Liver (tissue), 9 donors: ENCODE measurements around the gene CFAP44. TPM values are rescaled to one million over a fixed set of nuclear protein-coding genes. Genes with fewer than 3 reads are reported as not detected.

Experiments
- DNase-seq: peaks from one replicate; pipeline ENCODE4 v3.0.0-alpha.2; 2017; ENCODE audit warnings: low spot score
- H3K27ac ChIP-seq, 2 donors: one replicate each; pipeline ENCODE4 v1.7.0; 2013; ENCODE audit warnings: inconsistent platforms in 2 of 2, low read length in 2 of 2, control low read depth in 1 of 2, low read depth in 1 of 2, mild to moderate bottlenecking in 1 of 2
- H3K27me3 ChIP-seq, 4 donors: one replicate each; pipeline versions ENCODE4 v1.6.1 to v1.7.0; 2013; ENCODE audit warnings: low read length in 3 of 4, inconsistent platforms in 1 of 4, mild to moderate bottlenecking in 1 of 4, moderate library complexity in 1 of 4; ENCODE audit not compliant: control insufficient read depth in 4 of 4, insufficient read depth in 4 of 4
- H3K36me3 ChIP-seq, 4 donors: one replicate each; pipeline versions ENCODE4 v1.6.1 to v1.7.0; 2013; ENCODE audit warnings: low read length in 3 of 4, mild to moderate bottlenecking in 3 of 4, low read depth in 1 of 4, moderate library complexity in 1 of 4; ENCODE audit not compliant: control insufficient read depth in 4 of 4, insufficient read depth in 3 of 4
- H3K4me1 ChIP-seq, 4 donors: one replicate each; pipeline versions ENCODE4 v1.6.1 to v1.7.0; 2013; ENCODE audit warnings: low read length in 3 of 4, mild to moderate bottlenecking in 3 of 4, moderate library complexity in 1 of 4; ENCODE audit not compliant: control insufficient read depth in 4 of 4, insufficient read depth in 4 of 4
- H3K4me3 ChIP-seq, 3 donors: one replicate each; pipeline versions ENCODE4 v1.6.1 to v1.7.0; 2013; ENCODE audit warnings: low read length in 3 of 3, control low read depth in 1 of 3, low read depth in 1 of 3, mild to moderate bottlenecking in 1 of 3
- H3K9ac ChIP-seq, 2 donors: one replicate each; pipeline ENCODE4 v1.7.0; 2013; ENCODE audit warnings: low read length in 2 of 2, mild to moderate bottlenecking in 2 of 2, moderate library complexity in 2 of 2, control low read depth in 1 of 2, low read depth in 1 of 2
- H3K9me3 ChIP-seq, 4 donors: one replicate each; pipeline versions ENCODE4 v1.6.1 to v1.7.0; 2013; ENCODE audit warnings: low read length in 3 of 4; ENCODE audit not compliant: control insufficient read depth in 4 of 4
- EGR1 ChIP-seq, 2 donors: IDR thresholded peaks; 2 replicates each; pipeline ENCODE4 v1.6.1; 2016 to 2018; ENCODE audit warnings: antibody characterized with exemption in 2 of 2, low read depth in 2 of 2
- FOXA1 ChIP-seq: IDR thresholded peaks from 2 replicates; pipeline ENCODE4 v1.6.1; 2016; ENCODE audit warnings: antibody characterized with exemption
- FOXA2 ChIP-seq: IDR thresholded peaks from 2 replicates; pipeline ENCODE4 v1.6.1; 2016; ENCODE audit warnings: antibody characterized with exemption
- GABPA ChIP-seq, 2 donors: IDR thresholded peaks in 1 of 2; conservative IDR thresholded peaks in 1 of 2; 2 replicates each; pipeline ENCODE4 v1.6.1; 2016; ENCODE audit warnings: antibody characterized with exemption in 2 of 2, mild to moderate bottlenecking in 1 of 2, moderate library complexity in 1 of 2
- HNF4A ChIP-seq, 2 donors: conservative IDR thresholded peaks; 2 replicates each; pipeline ENCODE4 v1.6.1; 2016; ENCODE audit warnings: antibody characterized with exemption in 2 of 2, mild to moderate bottlenecking in 2 of 2
- HNF4G ChIP-seq: IDR thresholded peaks from 2 replicates; pipeline ENCODE4 v1.6.1; 2016; ENCODE audit warnings: antibody characterized with exemption
- JUND ChIP-seq, 2 donors: IDR thresholded peaks; 2 replicates each; pipeline ENCODE4 v1.6.1; 2016; ENCODE audit warnings: antibody characterized with exemption in 2 of 2
- NR2F2 ChIP-seq: IDR thresholded peaks from 2 replicates; pipeline ENCODE4 v1.6.1; 2016; ENCODE audit warnings: antibody characterized with exemption
- RAD21 ChIP-seq, 2 donors: IDR thresholded peaks; 2 replicates each; pipeline ENCODE4 v1.6.1; 2016; ENCODE audit warnings: antibody characterized with exemption in 2 of 2, mild to moderate bottlenecking in 2 of 2
- RXRA ChIP-seq, 2 donors: IDR thresholded peaks; 2 replicates each; pipeline ENCODE4 v1.6.1; 2017 to 2018; ENCODE audit warnings: antibody characterized with exemption in 2 of 2, mild to moderate bottlenecking in 1 of 2
- SP1 ChIP-seq: IDR thresholded peaks from 2 replicates; pipeline ENCODE4 v1.6.1; 2018; ENCODE audit warnings: antibody characterized with exemption, mild to moderate bottlenecking
- TAF1 ChIP-seq: conservative IDR thresholded peaks from 2 replicates; pipeline ENCODE4 v1.6.1; 2016; ENCODE audit warnings: antibody characterized with exemption, mild to moderate bottlenecking
- YY1 ChIP-seq: IDR thresholded peaks from 2 replicates; pipeline ENCODE4 v1.6.1; 2016; ENCODE audit warnings: antibody characterized with exemption, mild to moderate bottlenecking
- polyA plus RNA-seq, 2 donors: library from polyadenylated mRNA; stranded (reverse) in 1 of 2; unstranded in 1 of 2; fragments of 200-250 nt in 1 of 2; fragments of >200 nt in 1 of 2; fragmentation: Nextera tagmentation in 1 of 2; extraction: Ambion mirVana in 1 of 2; gene quantifications; one replicate each; pipeline versions ENCODE4 v1.2.1 to v1.2.3, GENCODE V29; 2013 to 2015
- total RNA-seq, 2 donors: library from RNA; depleted of rRNA; stranded (reverse); fragments of >200 nt; gene quantifications; one replicate each; pipeline ENCODE4 v1.2.3, GENCODE V29; 2014
- TF ChIP-seq, protein P1 (sequence below): IDR thresholded peaks from 2 replicates; pipeline ENCODE4 v1.6.1; 2016; ENCODE audit warnings: antibody characterized with exemption
- TF ChIP-seq, protein P2 (sequence below): fragments of 150-350 bp; IDR thresholded peaks from 2 replicates; pipeline ENCODE4 v1.5.1; 2017; ENCODE audit warnings: improper control_type of control experiment, low read depth, low read length; ENCODE audit not compliant: missing input control
- TF ChIP-seq, protein P3 (sequence below): IDR thresholded peaks from 2 replicates; pipeline ENCODE4 v1.6.1; 2016; ENCODE audit warnings: antibody characterized with exemption
- TF ChIP-seq, protein P4 (sequence below): IDR thresholded peaks from 2 replicates; pipeline ENCODE4 v1.6.1; 2016; ENCODE audit warnings: antibody characterized with exemption
- TF ChIP-seq, protein P5 (sequence below): IDR thresholded peaks from 2 replicates; pipeline ENCODE4 v1.6.1; 2016; ENCODE audit warnings: antibody characterized with exemption, mild to moderate bottlenecking
- donor health status: healthy.
- donor health status: healthy.
- donor health status: healthy.
- donor health status: healthy.
- donor health status: healthy.

Gene CFAP44
- total and polyA plus RNA-seq, 4 donors: 0.56 to 7.6 (median 1.1) TPM

DNA sequence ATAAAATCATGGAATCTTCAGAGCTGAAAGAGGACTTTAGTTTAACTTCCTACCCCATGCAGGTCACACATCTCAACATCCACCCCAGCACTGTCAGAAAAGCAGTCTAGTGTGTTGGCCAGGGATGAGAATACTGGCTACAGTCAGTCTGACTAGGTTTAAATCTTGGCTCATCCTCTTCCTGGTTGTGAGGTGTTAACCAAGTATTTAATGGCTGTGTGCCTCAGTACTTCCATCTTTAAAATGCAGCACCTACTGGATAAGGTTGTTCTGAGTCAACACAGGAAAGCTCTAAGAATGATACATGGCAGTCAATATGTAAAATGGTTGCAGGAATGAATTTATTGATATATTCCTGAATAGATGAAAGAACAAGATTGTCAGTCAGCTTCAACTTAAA, 3.1 kb downstream of the CFAP44 start:
- TF ChIP-seq, protein P1, sequence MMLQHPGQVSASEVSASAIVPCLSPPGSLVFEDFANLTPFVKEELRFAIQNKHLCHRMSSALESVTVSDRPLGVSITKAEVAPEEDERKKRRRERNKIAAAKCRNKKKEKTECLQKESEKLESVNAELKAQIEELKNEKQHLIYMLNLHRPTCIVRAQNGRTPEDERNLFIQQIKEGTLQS: no peak
- TF ChIP-seq, protein P2, sequence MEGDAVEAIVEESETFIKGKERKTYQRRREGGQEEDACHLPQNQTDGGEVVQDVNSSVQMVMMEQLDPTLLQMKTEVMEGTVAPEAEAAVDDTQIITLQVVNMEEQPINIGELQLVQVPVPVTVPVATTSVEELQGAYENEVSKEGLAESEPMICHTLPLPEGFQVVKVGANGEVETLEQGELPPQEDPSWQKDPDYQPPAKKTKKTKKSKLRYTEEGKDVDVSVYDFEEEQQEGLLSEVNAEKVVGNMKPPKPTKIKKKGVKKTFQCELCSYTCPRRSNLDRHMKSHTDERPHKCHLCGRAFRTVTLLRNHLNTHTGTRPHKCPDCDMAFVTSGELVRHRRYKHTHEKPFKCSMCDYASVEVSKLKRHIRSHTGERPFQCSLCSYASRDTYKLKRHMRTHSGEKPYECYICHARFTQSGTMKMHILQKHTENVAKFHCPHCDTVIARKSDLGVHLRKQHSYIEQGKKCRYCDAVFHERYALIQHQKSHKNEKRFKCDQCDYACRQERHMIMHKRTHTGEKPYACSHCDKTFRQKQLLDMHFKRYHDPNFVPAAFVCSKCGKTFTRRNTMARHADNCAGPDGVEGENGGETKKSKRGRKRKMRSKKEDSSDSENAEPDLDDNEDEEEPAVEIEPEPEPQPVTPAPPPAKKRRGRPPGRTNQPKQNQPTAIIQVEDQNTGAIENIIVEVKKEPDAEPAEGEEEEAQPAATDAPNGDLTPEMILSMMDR: no peak
- TF ChIP-seq JUND (IDR thresholded peaks at IDR 0.05): no peak
- no peak for TF ChIP-seq EGR1 (IDR thresholded peaks at IDR 0.05; ENCODE audit: low read depth in 2 of 2)
- TF ChIP-seq RXRA (IDR thresholded peaks at IDR 0.05): no peak
- TF ChIP-seq HNF4G: no peak
- TF ChIP-seq, protein P3, sequence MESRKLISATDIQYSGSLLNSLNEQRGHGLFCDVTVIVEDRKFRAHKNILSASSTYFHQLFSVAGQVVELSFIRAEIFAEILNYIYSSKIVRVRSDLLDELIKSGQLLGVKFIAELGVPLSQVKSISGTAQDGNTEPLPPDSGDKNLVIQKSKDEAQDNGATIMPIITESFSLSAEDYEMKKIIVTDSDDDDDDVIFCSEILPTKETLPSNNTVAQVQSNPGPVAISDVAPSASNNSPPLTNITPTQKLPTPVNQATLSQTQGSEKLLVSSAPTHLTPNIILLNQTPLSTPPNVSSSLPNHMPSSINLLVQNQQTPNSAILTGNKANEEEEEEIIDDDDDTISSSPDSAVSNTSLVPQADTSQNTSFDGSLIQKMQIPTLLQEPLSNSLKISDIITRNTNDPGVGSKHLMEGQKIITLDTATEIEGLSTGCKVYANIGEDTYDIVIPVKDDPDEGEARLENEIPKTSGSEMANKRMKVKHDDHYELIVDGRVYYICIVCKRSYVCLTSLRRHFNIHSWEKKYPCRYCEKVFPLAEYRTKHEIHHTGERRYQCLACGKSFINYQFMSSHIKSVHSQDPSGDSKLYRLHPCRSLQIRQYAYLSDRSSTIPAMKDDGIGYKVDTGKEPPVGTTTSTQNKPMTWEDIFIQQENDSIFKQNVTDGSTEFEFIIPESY: no peak
- TF ChIP-seq, protein P4, sequence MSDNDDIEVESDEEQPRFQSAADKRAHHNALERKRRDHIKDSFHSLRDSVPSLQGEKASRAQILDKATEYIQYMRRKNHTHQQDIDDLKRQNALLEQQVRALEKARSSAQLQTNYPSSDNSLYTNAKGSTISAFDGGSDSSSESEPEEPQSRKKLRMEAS: no peak
- TF ChIP-seq RAD21 (IDR thresholded peaks at IDR 0.05): no peak
- no peak for TF ChIP-seq FOXA1
- TF ChIP-seq TAF1: no peak
- no peak for TF ChIP-seq FOXA2
- no peak for TF ChIP-seq GABPA (IDR thresholded peaks at IDR 0.05 in 1 of 2, conservative IDR thresholded peaks at IDR 0.05 in 1 of 2)
- TF ChIP-seq SP1: no peak
- TF ChIP-seq NR2F2: no peak
- TF ChIP-seq, protein P5, sequence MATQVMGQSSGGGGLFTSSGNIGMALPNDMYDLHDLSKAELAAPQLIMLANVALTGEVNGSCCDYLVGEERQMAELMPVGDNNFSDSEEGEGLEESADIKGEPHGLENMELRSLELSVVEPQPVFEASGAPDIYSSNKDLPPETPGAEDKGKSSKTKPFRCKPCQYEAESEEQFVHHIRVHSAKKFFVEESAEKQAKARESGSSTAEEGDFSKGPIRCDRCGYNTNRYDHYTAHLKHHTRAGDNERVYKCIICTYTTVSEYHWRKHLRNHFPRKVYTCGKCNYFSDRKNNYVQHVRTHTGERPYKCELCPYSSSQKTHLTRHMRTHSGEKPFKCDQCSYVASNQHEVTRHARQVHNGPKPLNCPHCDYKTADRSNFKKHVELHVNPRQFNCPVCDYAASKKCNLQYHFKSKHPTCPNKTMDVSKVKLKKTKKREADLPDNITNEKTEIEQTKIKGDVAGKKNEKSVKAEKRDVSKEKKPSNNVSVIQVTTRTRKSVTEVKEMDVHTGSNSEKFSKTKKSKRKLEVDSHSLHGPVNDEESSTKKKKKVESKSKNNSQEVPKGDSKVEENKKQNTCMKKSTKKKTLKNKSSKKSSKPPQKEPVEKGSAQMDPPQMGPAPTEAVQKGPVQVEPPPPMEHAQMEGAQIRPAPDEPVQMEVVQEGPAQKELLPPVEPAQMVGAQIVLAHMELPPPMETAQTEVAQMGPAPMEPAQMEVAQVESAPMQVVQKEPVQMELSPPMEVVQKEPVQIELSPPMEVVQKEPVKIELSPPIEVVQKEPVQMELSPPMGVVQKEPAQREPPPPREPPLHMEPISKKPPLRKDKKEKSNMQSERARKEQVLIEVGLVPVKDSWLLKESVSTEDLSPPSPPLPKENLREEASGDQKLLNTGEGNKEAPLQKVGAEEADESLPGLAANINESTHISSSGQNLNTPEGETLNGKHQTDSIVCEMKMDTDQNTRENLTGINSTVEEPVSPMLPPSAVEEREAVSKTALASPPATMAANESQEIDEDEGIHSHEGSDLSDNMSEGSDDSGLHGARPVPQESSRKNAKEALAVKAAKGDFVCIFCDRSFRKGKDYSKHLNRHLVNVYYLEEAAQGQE: no peak
- TF ChIP-seq HNF4A (conservative IDR thresholded peaks at IDR 0.05): no peak
- no peak for TF ChIP-seq YY1

More for the DNA sequence above, 3.1 kb downstream of the CFAP44 start:
- no peaks in the 10 kb centered on the region for H3K4me1 ChIP-seq
- no peaks in the 10 kb centered on the region for H3K27me3 ChIP-seq
- H3K9me3 ChIP-seq: no peaks in the 10 kb centered on the region
- no peak for DNase-seq
- no peak overlapping the region for H3K4me3 ChIP-seq
- no peak overlapping the region for H3K9ac ChIP-seq
- H3K27ac ChIP-seq: no peak overlapping the region
- peaks cover 0 to under 1% (median 0%) of the 10 kb centered on the region in 4 donors for H3K36me3 ChIP-seq
